SK-N-SH (cell line): Measurements from ENCODE around the gene PDHX. TPM values are rescaled to one million over a fixed set of nuclear protein-coding genes. Genes with fewer than 3 reads are reported as not detected.
"Not testable (repeated sequence)": the region's sequence is repeated elsewhere in the genome, so short reads cannot be mapped to it uniquely, and the experiment has no call there.

Experiments
- CTCF ChIA-PET: fragments of 300-600, 350-600 bp; formaldehyde crosslinking; extraction: SDS; loops from one replicate; lab custom pipeline; 2021; lab: Yijun Ruan, JAX
- POLR2A ChIA-PET: fragments of 350-600 bp; sonication (Branson Sonifier 250); formaldehyde crosslinking; extraction: SDS; loops from one replicate; lab custom pipeline; 2020; ENCODE audit warnings: antibody characterized with exemption, inconsistent platforms; lab: Yijun Ruan, JAX
- DNase-seq: peaks from one replicate; pipeline ENCODE4 v3.0.0; 2012
- H2AFZ ChIP-seq: fragments of 200-600 bp; sonication (generic); 2 replicates; pipeline ENCODE4 v1.8.1; 2016; ENCODE audit warnings: antibody characterized with exemption, mild to moderate bottlenecking, low read depth
- H3F3A ChIP-seq: fragments of 200-600 bp; sonication (generic); replicated peaks from 2 replicates; pipeline ENCODE3; 2016; ENCODE audit warnings: antibody characterized with exemption, mild to moderate bottlenecking; ENCODE audit not compliant: insufficient read depth
- H3K27ac ChIP-seq, 2 experiments: fragments of 200-500 bp in 1 of 2; fragments of 200-600 bp in 1 of 2; sonication (Bioruptor generic) in 1 of 2; sonication (generic), shearing (Covaris generic) in 1 of 2; 2 replicates each; pipeline versions ENCODE4 v1.5.1 to v1.6.1; 2014 to 2016; ENCODE audit warnings: low read depth in 2 of 2, inconsistent platforms in 1 of 2, low read length in 1 of 2, mild to moderate bottlenecking in 1 of 2, mixed read lengths in 1 of 2
- H3K27me3 ChIP-seq: fragments of 200-600 bp; sonication (generic), shearing (Covaris generic); 2 replicates; pipeline ENCODE4 v1.6.1; 2016; ENCODE audit warnings: mixed run types; ENCODE audit not compliant: insufficient read depth
- H3K36me3 ChIP-seq, 2 experiments: fragments of 200-500 bp in 1 of 2; fragments of 200-600 bp in 1 of 2; sonication (Bioruptor generic) in 1 of 2; sonication (generic) in 1 of 2; replicated peaks in 1 of 2; 2 replicates each; pipeline versions ENCODE3 to v1.5.1; 2014 to 2016; ENCODE audit warnings: low read length in 1 of 2, mild to moderate bottlenecking in 1 of 2; ENCODE audit not compliant: insufficient read depth in 2 of 2, control insufficient read depth in 1 of 2
- H3K4me1 ChIP-seq, 2 experiments: fragments of 200-500 bp in 1 of 2; fragments of 200-600 bp in 1 of 2; sonication (Bioruptor generic) in 1 of 2; sonication (generic), shearing (Covaris generic) in 1 of 2; 2 replicates each; pipeline versions ENCODE4 v1.5.1 to v1.6.1; 2014 to 2016; ENCODE audit warnings: low read depth in 1 of 2, low read length in 1 of 2, mixed run types in 1 of 2; ENCODE audit not compliant: insufficient read depth in 2 of 2, control insufficient read depth in 1 of 2
- H3K4me2 ChIP-seq: fragments of 200-600 bp; sonication (generic), shearing (Covaris generic); 2 replicates; pipeline ENCODE4 v1.6.1; 2017; ENCODE audit warnings: mixed run types
- H3K4me3 ChIP-seq, 2 experiments: fragments of 200-500 bp in 1 of 2; fragments of 200-600 bp in 1 of 2; sonication (Bioruptor generic) in 1 of 2; sonication (generic), shearing (Covaris generic) in 1 of 2; 2 replicates each; pipeline versions ENCODE4 v1.5.1 to v1.8.1; 2014 to 2016; ENCODE audit warnings: low read depth in 2 of 2, inconsistent platforms in 1 of 2, low read length in 1 of 2, mild to moderate bottlenecking in 1 of 2, mixed read lengths in 1 of 2, moderate library complexity in 1 of 2
- H3K79me2 ChIP-seq: fragments of 200-600 bp; sonication (generic); 2 replicates; pipeline ENCODE4 v1.8.1; 2017; ENCODE audit warnings: mild to moderate bottlenecking; ENCODE audit not compliant: insufficient read depth
- H3K9ac ChIP-seq: fragments of 200-600 bp; sonication (generic); 2 replicates; pipeline ENCODE4 v1.6.1; 2017; ENCODE audit warnings: mixed run types
- H3K9me2 ChIP-seq: fragments of 200-600 bp; sonication (generic); 2 replicates; pipeline ENCODE4 v1.6.1; 2017; ENCODE audit warnings: mixed run types
- H3K9me3 ChIP-seq: fragments of 200-600 bp; sonication (generic); 2 replicates; pipeline ENCODE4 v1.6.1; 2017; ENCODE audit warnings: mixed run types, mild to moderate bottlenecking, moderate library complexity
- H4K20me1 ChIP-seq: fragments of 200-600 bp; sonication (generic); 2 replicates; pipeline ENCODE4 v1.6.1; 2017; ENCODE audit warnings: mild to moderate bottlenecking, mixed run types; ENCODE audit not compliant: insufficient read depth
- EZH2phosphoT487 ChIP-seq: fragments of 200-600 bp; sonication (generic); IDR thresholded peaks from 2 replicates; pipeline ENCODE4 v1.6.1; 2017; ENCODE audit warnings: low read depth, mixed run types, mild to moderate bottlenecking, antibody characterized with exemption, moderate library complexity, borderline replicate concordance
- FOSL2 ChIP-seq: IDR thresholded peaks from 2 replicates; pipeline ENCODE4 v1.4.0; 2012; ENCODE audit warnings: low read depth, mild to moderate bottlenecking, moderate library complexity, borderline replicate concordance
- FOXJ3 ChIP-seq: sonication (generic); formaldehyde crosslinking; IDR thresholded peaks from 2 replicates; pipeline ENCODE4 v1.5.1; 2020; ENCODE audit warnings: mild to moderate bottlenecking, missing genetic modification reagents
- FOXM1 ChIP-seq: IDR thresholded peaks from 2 replicates; pipeline ENCODE4 v1.4.0; 2012; ENCODE audit warnings: low read depth, mild to moderate bottlenecking
- GATA2 ChIP-seq: sonication (generic); formaldehyde crosslinking; IDR thresholded peaks from 2 replicates; pipeline ENCODE4 v1.5.0; 2020; ENCODE audit warnings: mild to moderate bottlenecking, missing genetic modification reagents
- MAX ChIP-seq: IDR thresholded peaks from 2 replicates; pipeline ENCODE4 v1.4.0; 2012; ENCODE audit warnings: low read depth
- NFIC ChIP-seq: IDR thresholded peaks from 2 replicates; pipeline ENCODE4 v1.4.0; 2012; ENCODE audit warnings: borderline replicate concordance
- NRF1 ChIP-seq: IDR thresholded peaks from 2 replicates; pipeline ENCODE4 v1.6.1; 2012; ENCODE audit warnings: low read depth, mild to moderate bottlenecking, low read length
- POLR2AphosphoS5 ChIP-seq: IDR thresholded peaks from 2 replicates; pipeline ENCODE4 v1.6.1; 2012; ENCODE audit warnings: low read depth, low read length
- RAD21 ChIP-seq: IDR thresholded peaks from 2 replicates; pipeline ENCODE4 v1.6.1; 2012; ENCODE audit warnings: mild to moderate bottlenecking, low read length
- RFX5 ChIP-seq: IDR thresholded peaks from 2 replicates; pipeline ENCODE4 v1.6.1; 2012; ENCODE audit warnings: mild to moderate bottlenecking, improper control_type of control experiment, low read length
- TCF12 ChIP-seq: IDR thresholded peaks from 2 replicates; pipeline ENCODE4 v1.4.0; 2012
- USF2 ChIP-seq: fragments of 150-350 bp; IDR thresholded peaks from 2 replicates; pipeline ENCODE4 v1.6.1; 2017; ENCODE audit warnings: antibody characterized with exemption, low read length, low read depth, borderline replicate concordance
- YY1 ChIP-seq: IDR thresholded peaks from 2 replicates; pipeline ENCODE4 v1.4.0; 2012; ENCODE audit warnings: low read depth, mild to moderate bottlenecking
- WGBS: methylation state at CpG from one replicate; pipeline ENCODE4 v1.1.6; 2017; ENCODE audit warnings: low lambda C conversion rate; 5-methylcytosine and 5-hydroxymethylcytosine counted together
- polyA plus RNA-seq, 3 experiments: library from polyadenylated mRNA; depleted of rRNA; stranded (reverse); fragments of >200 nt; gene quantifications; 2 replicates each; pipeline ENCODE4 v1.2.3, GENCODE V29; 2012
- TF ChIP-seq, protein P1 (sequence below): IDR thresholded peaks from 2 replicates; pipeline ENCODE4; 2012

The PDHX gene
- polyA plus RNA-seq, 1 of the 3 experiments (the other 2 are of a cell fraction), result 14.8 TPM

DNA sequence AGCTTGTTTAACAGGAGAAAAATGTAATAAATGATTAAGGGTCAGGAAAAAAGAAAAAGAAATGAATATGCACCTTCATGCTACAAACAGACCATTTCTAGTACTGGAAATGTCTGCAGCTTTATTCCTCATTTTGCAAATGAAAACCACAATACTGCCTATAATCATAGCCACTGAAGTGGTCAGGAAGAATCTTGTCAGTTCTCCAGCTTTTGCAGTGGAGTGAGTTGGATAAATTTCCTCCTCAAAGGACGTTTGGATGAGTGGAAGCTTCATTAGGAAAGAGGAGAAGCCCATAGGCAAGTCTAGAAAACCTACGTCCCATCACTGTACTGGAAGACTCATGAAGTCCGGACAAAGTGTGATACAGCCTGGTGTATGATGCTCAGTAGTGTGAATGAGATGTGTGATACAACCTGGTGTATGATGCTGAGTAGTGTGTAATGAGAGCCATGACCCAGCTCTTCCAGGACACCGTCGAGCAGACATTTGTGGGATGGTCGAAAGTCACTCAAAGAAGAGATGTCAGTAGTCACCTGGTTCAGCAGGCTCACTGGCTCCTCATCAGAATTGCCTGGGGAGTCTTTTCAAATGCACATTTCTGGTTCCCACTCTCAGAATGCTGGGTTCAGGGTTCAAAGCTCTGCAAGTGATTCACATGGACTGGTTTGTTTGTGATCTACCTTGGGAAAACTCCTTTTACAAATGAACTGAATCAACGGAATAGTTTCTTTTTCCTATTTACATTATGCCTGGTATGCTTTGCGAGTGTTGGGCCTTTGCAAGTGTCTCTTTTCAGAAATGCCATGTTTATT lies 101.3 kb downstream of the PDHX start:
- peaks cover 7% of the 10 kb centered on the region for H3F3A ChIP-seq
- H3K36me3 ChIP-seq, result no peaks in the 10 kb centered on the region
- TF ChIP-seq TCF12, result no peak
- no peak for TF ChIP-seq EZH2phosphoT487
- no peak for TF ChIP-seq GATA2 (CRISPR knock-in tag)
- TF ChIP-seq FOXJ3, result no peak
- no peak for TF ChIP-seq POLR2AphosphoS5
- TF ChIP-seq FOXM1, result no peak
- TF ChIP-seq NRF1, result no peak
- TF ChIP-seq USF2, result no peak
- no peak for TF ChIP-seq FOSL2
- TF ChIP-seq, protein P1, sequence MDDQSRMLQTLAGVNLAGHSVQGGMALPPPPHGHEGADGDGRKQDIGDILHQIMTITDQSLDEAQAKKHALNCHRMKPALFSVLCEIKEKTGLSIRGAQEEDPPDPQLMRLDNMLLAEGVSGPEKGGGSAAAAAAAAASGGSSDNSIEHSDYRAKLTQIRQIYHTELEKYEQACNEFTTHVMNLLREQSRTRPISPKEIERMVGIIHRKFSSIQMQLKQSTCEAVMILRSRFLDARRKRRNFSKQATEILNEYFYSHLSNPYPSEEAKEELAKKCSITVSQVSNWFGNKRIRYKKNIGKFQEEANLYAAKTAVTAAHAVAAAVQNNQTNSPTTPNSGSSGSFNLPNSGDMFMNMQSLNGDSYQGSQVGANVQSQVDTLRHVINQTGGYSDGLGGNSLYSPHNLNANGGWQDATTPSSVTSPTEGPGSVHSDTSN, result no peak
- TF ChIP-seq MAX, result no peak
- no peak for TF ChIP-seq RFX5
- TF ChIP-seq RAD21, result no peak
- TF ChIP-seq YY1, result no peak
- no peak for TF ChIP-seq NFIC
- TF ChIP-seq, all 33 proteins: peak for 0
- H3K4me2 ChIP-seq, result no peak overlapping the region
- H4K20me1 ChIP-seq, result no peaks in the 10 kb centered on the region
- H3K79me2 ChIP-seq, result no peaks in the 10 kb centered on the region
- H2AFZ ChIP-seq, result no peak overlapping the region
- POLR2A ChIA-PET, result no interaction called here
- CTCF ChIA-PET, result interaction anchor here (1.0 kb wide), 1 partner anchor 11 kb away, joined by 4 read pairs; no protein-coding TSS in a partner anchor
- no peaks in the 10 kb centered on the region for H3K9me3 ChIP-seq
- no peaks in the 10 kb centered on the region for H3K27me3 ChIP-seq
- no peak for DNase-seq
- peaks cover 0 to 3% of the 10 kb centered on the region in 2 experiments; a peak in 1 of 4 replicates for H3K4me1 ChIP-seq
- no peaks in the 10 kb centered on the region for H3K9me2 ChIP-seq
- H3K4me3 ChIP-seq, result no peak overlapping the region
- H3K27ac ChIP-seq, result no peak overlapping the region
- H3K9ac ChIP-seq, result no peak overlapping the region
- WGBS, result 87% methylated on average over 8 of the region's 8 CpGs

DNA sequence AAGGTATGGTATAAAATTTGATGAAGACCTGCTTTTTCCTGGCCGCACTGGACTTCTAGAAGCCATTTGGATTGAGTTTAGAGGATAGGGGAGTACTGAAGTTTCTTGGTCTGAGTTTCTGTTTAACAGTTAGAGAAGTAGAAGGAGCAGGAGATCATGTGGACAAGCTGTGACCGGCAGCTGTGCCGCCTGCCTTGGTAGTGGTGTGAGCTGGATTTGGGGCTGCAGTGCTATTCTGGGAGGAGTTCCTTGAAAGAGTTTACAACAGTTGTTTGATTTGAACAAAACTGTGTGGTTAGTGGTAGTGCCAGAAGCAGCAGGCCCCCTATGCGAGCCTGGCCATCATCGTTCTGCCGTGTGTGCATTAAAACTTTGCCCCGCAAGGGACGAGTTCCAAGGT lies 105.2 kb downstream of the PDHX start:
- Histone ChIP-seq H3K4me3 (no peak overlapping the region), H3K9me2 (no peaks in the 10 kb centered on the region), H2AFZ (no peak overlapping the region), H4K20me1 (no peaks in the 10 kb centered on the region), H3K79me2 (no peaks in the 10 kb centered on the region; the same call in 1 of the 2 replicates), H3F3A (no peaks in the 10 kb centered on the region), H3K4me1 (no peaks in the 10 kb centered on the region), H3K27me3 (no peaks in the 10 kb centered on the region), H3K9me3 (peaks cover 16% of the 10 kb centered on the region; the same call in 1 of the 2 replicates), H3K36me3 (no peaks in the 10 kb centered on the region), H3K27ac (no peak overlapping the region), H3K9ac (no peak overlapping the region), H3K4me2 (no peak overlapping the region)
- CTCF ChIA-PET, result interaction anchor here (0.8 kb wide), 1 partner anchor 284 kb away, joined by 3 read pairs; no protein-coding TSS in a partner anchor
- POLR2A ChIA-PET, result no interaction called here
- TF ChIP-seq YY1, result no peak
- WGBS, result 95% methylated on average over 8 of the region's 8 CpGs
- DNase-seq, result no peak

GRCh38 chr11:35023940-35024339 lies 107.5 kb downstream of the PDHX start:
- H2AFZ ChIP-seq, CTCF ChIA-PET: not testable (repeated sequence)
- 53% methylated on average over 3 of the region's 3 CpGs for WGBS

GRCh38 chr11:35028007-35028406 lies 111.6 kb downstream of the PDHX start:
- H3K9me2 ChIP-seq, H3K79me2 ChIP-seq, H3K27ac ChIP-seq, H3K4me2 ChIP-seq, H3K4me3 ChIP-seq, H3K9ac ChIP-seq, H3K36me3 ChIP-seq, CTCF ChIA-PET, H4K20me1 ChIP-seq, H2AFZ ChIP-seq, POLR2A ChIA-PET, H3K27me3 ChIP-seq, DNase-seq: not testable (repeated sequence)
- Histone ChIP-seq H3K4me1 (peaks cover 0 to 18% of the 10 kb centered on the region in 2 experiments; a peak in 3 of 4 replicates), H3K9me3 (peaks cover 15% of the 10 kb centered on the region; the same call in 1 of the 2 replicates), H3F3A (peaks cover 25% of the 10 kb centered on the region)
- WGBS, result 78% methylated on average over 4 of the region's 4 CpGs

More at GRCh38 chr11:35023940-35024339, 107.5 kb downstream of the PDHX start:
- POLR2A ChIA-PET, H3K9me2 ChIP-seq, H4K20me1 ChIP-seq, H3K79me2 ChIP-seq, H3K4me3 ChIP-seq, H3K4me2 ChIP-seq, H3K27ac ChIP-seq, H3K4me1 ChIP-seq, H3K27me3 ChIP-seq, DNase-seq, H3K9ac ChIP-seq, H3K36me3 ChIP-seq, H3F3A ChIP-seq: not testable (repeated sequence)
- H3K9me3 ChIP-seq, result peaks cover 16% of the 10 kb centered on the region; the same call in 1 of the 2 replicates
